Activated gamma-delta T cell (primary cell): ENCODE data around the gene ZDHHC3.

Source experiments
- DNase-seq: peaks from one replicate; lab custom pipeline; 2025; lab: John Stamatoyannopoulos, UW
- total RNA-seq, 2 donors: gene quantifications; one replicate each; lab custom pipeline; 2026; lab: John Stamatoyannopoulos, UW

The ZDHHC3 gene
- 57.9 to 69.8 reads per million in 2 donors for total RNA-seq

DNA sequence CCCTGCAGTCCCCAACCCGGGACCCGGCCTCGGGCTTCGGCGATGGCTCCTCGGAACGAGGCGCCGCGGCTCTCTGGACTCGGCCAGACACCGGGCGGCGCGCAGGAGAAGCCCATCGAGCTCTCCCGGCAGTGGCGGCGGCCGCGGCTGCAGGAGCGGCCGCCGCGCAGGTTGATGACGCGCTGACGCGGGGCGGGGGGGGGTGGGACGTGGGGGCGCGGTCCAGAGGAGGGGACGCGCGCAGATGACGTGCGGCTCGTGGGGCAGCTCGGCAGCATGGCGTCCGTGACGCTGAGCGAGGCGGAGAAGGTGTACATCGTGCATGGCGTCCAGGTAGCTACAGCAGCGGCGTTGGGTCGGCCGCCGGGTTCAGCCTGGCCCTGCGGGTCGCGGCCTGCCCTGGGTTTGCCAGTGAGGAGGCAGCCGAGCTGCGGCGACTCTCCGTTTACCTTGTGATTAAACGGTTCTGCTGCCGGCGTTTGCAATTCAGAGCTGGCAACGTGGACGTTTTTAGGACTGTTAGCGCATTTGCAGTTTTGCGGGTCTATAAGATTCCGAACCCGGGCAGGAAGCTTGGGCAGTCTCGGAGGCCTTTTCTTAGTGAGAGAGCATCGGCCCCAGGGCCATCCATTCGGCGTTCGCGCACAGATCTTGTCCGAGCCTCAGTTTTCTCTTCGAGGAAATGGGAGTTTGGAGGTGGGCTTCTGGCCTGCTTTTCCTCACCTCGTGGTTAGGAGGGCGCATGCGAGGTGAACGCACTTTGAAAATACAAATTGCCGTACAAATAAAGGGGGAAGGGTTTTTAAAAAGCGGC is at the start of gene ZDHHC3, which contains the start of gene EXOSC7:
TSS of gene ZDHHC3 (minus strand) at position 173 of the 814 bp plus-strand sequence. CDS start 16,738 bp downstream, outside the sequence.
TSS of gene EXOSC7 (plus strand) at position 243 of the 814 bp plus-strand sequence. CDS start at position 277, 34 bp downstream.
- peak; percentile 85 for DNase-seq

- DNase-seq: no peak
These were observed 48.7 kb upstream of the ZDHHC3 start for GRCh38 chr3:45024542-45025255.

- no peak for DNase-seq
These were observed 47.7 kb upstream of the ZDHHC3 start for GRCh38 chr3:45023675-45024074.

DNA sequence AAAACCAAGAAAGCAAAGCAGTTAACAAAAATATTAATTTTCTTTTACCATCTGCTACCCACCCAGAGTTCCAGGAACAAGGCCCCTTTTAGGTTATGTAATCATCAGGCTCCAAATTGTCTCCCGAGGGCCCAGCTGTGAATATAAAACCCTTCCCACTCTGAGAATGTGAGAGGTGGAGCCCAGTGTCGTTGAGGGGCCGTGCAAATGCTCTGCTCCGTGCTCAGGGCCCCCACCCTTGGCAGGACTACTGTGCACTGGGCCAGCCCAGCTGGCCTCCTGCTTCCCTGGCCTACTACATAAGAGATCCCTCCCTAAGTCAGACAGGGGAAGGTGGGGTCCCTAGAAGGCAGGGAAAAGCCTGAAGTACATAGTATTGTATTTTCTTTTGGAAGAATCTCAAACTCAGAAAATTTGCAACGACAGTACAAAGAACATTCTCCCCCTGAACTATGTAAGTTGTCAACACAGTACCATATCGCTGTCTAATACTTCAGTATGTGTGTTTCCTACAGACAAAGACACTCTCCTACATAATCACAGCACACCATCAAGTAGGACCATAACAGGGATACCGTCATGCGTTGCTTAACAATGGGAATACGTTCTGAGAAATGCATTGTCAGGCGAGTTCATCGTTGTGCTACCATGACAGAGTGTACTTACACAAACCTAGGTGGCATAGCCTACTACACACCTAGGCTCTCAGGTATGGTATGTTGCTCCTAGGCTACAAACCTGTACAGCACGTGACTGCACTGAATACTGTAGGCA is 45.7 kb upstream of the ZDHHC3 start:
- no peak for DNase-seq

- DNase-seq: no peak
These were observed 44.6 kb upstream of the ZDHHC3 start for GRCh38 chr3:45020534-45020933.

GRCh38 chr3:45017821-45018220 is 41.8 kb upstream of the ZDHHC3 start:
- no peak for DNase-seq

DNA sequence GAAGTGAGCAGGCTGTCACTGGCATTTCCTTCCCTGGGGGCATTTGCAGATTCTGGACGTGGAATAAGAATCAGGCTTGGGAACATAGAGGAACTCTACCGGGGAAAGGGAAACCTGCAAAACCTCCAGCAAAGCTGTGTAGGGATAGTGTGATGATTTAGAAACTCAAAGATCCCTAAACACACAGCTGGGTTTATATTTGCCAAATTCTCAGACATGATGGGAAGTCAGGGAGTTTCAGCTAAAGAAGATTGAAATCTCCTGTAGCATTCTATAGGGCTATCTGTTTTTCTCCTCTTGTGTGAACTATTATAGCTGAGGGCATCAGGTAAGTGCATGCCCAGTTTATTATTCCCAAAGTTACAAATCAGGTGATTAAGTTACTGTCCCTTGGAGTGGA is 40.9 kb upstream of the ZDHHC3 start:
- no peak for DNase-seq

DNA sequence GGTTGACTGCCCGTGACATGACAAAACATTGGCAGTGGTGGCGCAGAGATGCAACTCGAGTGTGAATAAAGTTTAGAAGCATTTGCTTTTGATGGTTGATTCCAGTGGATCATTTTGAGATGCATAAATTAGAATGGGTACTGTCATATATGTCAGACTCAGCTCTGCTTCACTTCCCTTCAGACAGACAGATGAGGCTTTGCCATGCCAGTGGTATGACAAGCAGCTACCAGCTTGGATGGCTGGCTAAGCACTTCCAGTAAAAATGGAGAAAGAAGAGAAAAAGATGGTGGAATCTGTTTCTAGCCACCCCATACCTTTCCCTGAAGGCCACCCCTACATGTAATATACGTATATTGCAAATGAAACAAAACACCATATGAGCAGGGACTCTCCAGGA is 36.6 kb upstream of the ZDHHC3 start:
- no peak for DNase-seq

GRCh38 chr3:45011756-45012508 is 36.0 kb upstream of the ZDHHC3 start:
- DNase-seq: no peak

GRCh38 chr3:45010811-45011333 is 34.9 kb upstream of the ZDHHC3 start:
- no peak for DNase-seq

- DNase-seq: no peak
These were observed 33.9 kb upstream of the ZDHHC3 start for GRCh38 chr3:45009868-45010267.

DNA sequence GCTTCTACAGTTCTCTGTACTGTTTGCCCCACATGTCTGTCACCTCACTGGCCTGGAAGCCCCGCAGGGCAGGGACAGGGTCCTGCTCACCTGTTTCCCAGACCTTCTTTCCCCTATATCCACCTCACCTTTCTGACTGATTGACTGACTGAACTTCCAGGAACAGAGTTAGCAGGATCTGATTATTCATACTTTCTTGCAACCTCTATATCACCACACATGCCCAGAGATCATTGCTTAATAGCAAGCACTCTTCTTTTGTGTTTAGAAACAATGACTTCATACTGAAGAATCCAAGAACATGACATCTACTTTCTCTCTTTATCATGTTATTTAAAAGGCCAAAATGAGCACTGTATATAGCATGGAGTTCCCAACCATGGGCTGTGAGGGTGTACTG is 32.1 kb upstream of the ZDHHC3 start:
- no peak for DNase-seq

DNA sequence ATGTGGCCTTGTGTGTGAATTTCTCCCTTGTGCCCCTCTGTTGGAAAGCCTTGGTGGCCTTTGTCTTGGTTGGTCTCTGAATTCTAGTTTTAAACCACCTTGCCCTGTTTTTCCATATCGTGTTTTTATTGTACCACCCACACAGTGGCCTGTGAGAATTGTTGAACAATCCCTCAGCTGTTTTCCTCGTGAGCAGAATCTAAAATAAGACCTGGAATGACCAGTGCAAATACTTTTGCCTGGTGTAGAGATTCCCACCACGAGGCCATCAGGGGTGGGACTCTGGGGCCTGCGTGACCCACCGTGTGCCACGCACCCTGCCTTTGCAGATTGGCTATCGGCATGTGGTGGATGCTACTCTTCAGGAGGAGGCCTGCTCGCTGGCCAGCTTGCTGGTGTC is 31.1 kb upstream of the ZDHHC3 start:
- DNase-seq: no peak

GRCh38 chr3:45003859-45004258 is 27.9 kb upstream of the ZDHHC3 start:
- no peak for DNase-seq

DNA sequence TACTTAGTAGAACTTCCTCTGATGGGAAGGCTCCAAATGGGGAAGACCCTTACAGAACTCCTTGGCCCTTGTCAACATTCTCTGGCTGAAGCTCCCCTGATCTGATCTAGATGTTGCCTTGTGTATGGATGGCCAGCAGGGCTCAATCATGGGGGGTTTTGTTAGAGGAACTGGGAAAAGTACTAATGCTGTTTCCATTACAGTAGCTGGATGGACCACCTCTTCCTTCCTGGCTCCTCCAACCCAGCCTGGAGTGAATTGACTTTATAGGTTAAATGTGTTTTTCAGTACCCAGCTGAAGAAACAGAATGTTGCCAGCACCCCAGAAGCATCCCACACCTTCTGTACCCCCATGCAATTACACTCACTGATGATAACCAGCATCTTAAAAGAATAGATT is 27.4 kb upstream of the ZDHHC3 start:
- DNase-seq: no peak

DNA sequence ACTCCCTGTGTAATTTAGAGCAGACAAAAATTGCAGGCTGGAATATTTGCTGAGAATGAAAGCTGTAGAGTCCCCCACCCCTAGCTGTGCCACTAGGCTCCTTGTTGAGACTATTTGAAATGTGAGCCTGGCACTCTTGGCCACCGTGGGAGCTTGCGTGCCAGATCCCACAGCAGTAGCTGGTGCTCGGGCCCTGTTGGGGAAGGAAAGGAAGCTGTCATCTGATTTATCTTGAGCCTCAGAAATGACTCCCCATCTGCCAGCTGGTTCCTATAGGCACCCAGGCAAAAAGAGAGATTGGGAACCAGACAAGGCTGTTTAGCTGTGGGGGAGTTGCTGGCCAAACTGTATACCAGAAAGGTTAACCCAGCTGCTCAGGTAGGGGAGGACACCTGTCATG is 26.7 kb upstream of the ZDHHC3 start:
- no peak for DNase-seq

DNA sequence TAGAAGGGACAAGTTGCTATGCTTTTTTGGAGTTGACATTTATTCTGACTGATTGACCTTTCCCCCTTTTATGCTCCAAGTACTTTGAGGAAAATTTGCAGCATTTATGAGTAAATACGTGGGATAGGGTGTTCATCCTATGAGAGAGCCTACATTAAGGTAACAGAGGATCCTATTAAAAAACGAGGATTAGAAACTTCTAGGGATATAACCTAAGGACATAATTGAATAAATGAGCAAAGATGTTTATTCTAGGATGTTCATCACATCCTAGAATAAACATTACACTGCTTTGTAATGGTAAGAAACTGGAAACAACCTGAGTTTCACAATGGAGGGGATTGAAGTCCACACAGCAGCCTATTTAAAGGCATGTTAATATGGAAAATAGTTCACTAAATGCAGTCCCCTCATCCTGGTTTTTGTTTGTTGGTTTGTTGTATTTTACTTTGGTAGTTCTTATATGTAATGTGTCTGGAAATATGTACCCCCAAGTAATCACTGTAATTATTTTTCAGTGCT is 26.2 kb upstream of the ZDHHC3 start:
- DNase-seq: no peak

DNA sequence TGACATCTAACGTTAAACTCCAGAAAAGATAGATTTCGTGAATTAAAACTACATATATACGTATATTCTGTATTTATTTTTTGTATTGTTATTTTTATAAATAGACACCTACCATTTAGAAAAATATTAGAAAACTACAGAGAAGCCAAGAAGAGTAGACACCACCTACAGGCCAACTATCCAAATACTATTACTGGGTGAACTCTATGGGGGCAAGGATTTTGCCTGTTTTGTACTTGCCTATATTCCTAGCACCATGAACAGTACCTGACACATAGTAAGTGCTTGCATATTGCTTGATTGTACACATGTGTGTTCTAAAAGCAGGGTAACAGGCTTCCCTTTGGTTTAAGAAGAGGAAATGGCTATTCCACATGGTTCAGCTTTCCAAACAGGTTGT is 25.8 kb upstream of the ZDHHC3 start:
- no peak for DNase-seq

- DNase-seq: no peak
These were observed 24.8 kb upstream of the ZDHHC3 start for GRCh38 chr3:45000823-45001222.

DNA sequence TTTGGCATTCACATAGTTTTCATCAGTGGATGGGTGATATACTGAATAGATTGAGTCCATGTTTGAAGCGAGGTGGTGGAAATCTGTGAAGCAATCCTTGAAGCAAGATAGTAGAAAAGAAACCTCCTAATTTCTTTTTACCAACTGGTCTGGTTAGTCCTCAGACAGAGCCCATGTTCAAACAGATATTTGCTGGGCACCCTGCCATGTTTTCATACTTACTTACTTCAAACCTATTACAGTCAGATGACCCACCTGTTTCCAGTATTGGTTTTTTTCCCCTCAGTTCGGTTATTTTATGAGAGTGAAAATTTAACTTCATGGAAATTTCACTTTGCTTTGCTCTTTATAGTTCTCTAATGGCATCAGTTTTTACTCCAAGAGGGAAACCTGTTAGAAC is 23.8 kb upstream of the ZDHHC3 start:
- DNase-seq: no peak

GRCh38 chr3:44996556-44996969 is 20.6 kb upstream of the ZDHHC3 start:
- no peak for DNase-seq
